Fibroblast of skin of left quadriceps (primary cell): Measurements from ENCODE around the gene CEP55.
"Not testable (repeated sequence)": the region's sequence is repeated elsewhere in the genome, so short reads cannot be mapped to it uniquely, and the experiment has no call there.

Source experiments
- DNase-seq, 2 experiments: peaks; one replicate each; pipeline ENCODE4 v3.0.0-alpha.2; 2013; ENCODE audit warnings: low read depth in 2 of 2

Gene CEP55

GRCh38 chr10:93496322-93497041, at the start of gene CEP55:
Gene CEP55 (plus strand): TSS chr10:93496612. CDS start chr10:93500052, 3,440 bp downstream.
- DNase-seq, result peak; percentile 79 to 82

GRCh38 chr10:93447019-93447418, 49.4 kb upstream of the CEP55 start:
- no peak for DNase-seq

GRCh38 chr10:93447970-93448369, 48.4 kb upstream of the CEP55 start:
- no peak for DNase-seq

GRCh38 chr10:93451244-93451947, 45.0 kb upstream of the CEP55 start:
- DNase-seq, result no peak

GRCh38 chr10:93452143-93452542, 44.3 kb upstream of the CEP55 start:
- DNase-seq, result no peak

GRCh38 chr10:93454146-93454545, 42.3 kb upstream of the CEP55 start:
- DNase-seq, result no peak

GRCh38 chr10:93454736-93455135, 41.7 kb upstream of the CEP55 start:
- no peak for DNase-seq

GRCh38 chr10:93456480-93456879, 39.9 kb upstream of the CEP55 start:
- DNase-seq, result peak in 1 of 2 experiments; percentile 57

- no peak for DNase-seq
These were observed 38.9 kb upstream of the CEP55 start for GRCh38 chr10:93457511-93457910.

- DNase-seq, result peak; percentile 99
These were observed 37.6 kb upstream of the CEP55 start for GRCh38 chr10:93458821-93459257.

- no peak for DNase-seq
These were observed 36.9 kb upstream of the CEP55 start for GRCh38 chr10:93459466-93459865.

GRCh38 chr10:93461109-93461806, 35.2 kb upstream of the CEP55 start:
- no peak for DNase-seq

- DNase-seq, result no peak
These were observed 34.6 kb upstream of the CEP55 start for GRCh38 chr10:93461807-93462178.

- DNase-seq, result no peak
These were observed 34.0 kb upstream of the CEP55 start for GRCh38 chr10:93462371-93462770.

- DNase-seq, result no peak
These were observed 33.5 kb upstream of the CEP55 start for GRCh38 chr10:93462881-93463280.

- peak; percentile 70 to 71 for DNase-seq
These were observed 32.5 kb upstream of the CEP55 start for GRCh38 chr10:93463723-93464476.

GRCh38 chr10:93464776-93465388, 31.5 kb upstream of the CEP55 start:
- no peak for DNase-seq

- peak in 1 of 2 experiments; percentile 52 for DNase-seq
These were observed 30.4 kb upstream of the CEP55 start for GRCh38 chr10:93465806-93466675.

- DNase-seq, result not testable (repeated sequence)
These were observed 28.8 kb upstream of the CEP55 start for GRCh38 chr10:93467635-93468034.

GRCh38 chr10:93468461-93469213, 27.8 kb upstream of the CEP55 start:
- DNase-seq, result peak; percentile 91
